Endodermal cell (in vitro differentiated cells): Measurements from ENCODE around the gene GLIS2. TPM values are rescaled to one million over a fixed set of nuclear protein-coding genes. Genes with fewer than 3 reads are reported as not detected.

Experiments used
- DNase-seq: peaks from one replicate; pipeline ENCODE4 v3.0.0-alpha.2; 2017
- H3K27ac ChIP-seq: 2 replicates; pipeline ENCODE4 v1.5.1; 2013; ENCODE audit warnings: mild to moderate bottlenecking, low read depth, low read length, moderate library complexity
- H3K27me3 ChIP-seq: 2 replicates; pipeline ENCODE4 v1.6.1; 2013; ENCODE audit warnings: mild to moderate bottlenecking, low read length, moderate library complexity; ENCODE audit not compliant: insufficient read depth, control insufficient read depth, poor library complexity, severe bottlenecking
- H3K36me3 ChIP-seq: 2 replicates; pipeline ENCODE4 v1.7.0; 2013; ENCODE audit warnings: mild to moderate bottlenecking, low read length, moderate library complexity; ENCODE audit not compliant: control insufficient read depth, insufficient read depth
- H3K4me1 ChIP-seq: one replicate; pipeline ENCODE4 v1.7.0; 2013; ENCODE audit warnings: low read length; ENCODE audit not compliant: control insufficient read depth, insufficient read depth
- H3K4me3 ChIP-seq: 2 replicates; pipeline ENCODE4 v1.5.1; 2013; ENCODE audit warnings: mild to moderate bottlenecking, low read length, moderate library complexity
- H3K9ac ChIP-seq: 2 replicates; pipeline ENCODE4 v1.6.1; 2013; ENCODE audit warnings: mild to moderate bottlenecking, low read length, moderate library complexity; ENCODE audit not compliant: poor library complexity, severe bottlenecking; ENCODE audit errors: extremely low read depth
- H3K9me3 ChIP-seq: 2 replicates; pipeline ENCODE4 v1.6.1; 2013; ENCODE audit warnings: mild to moderate bottlenecking, low read length, moderate library complexity; ENCODE audit not compliant: control insufficient read depth
- H3K27ac Mint-ChIP-seq: 2 replicates; pipeline ENCODE4 v1.8.0; 2020; ENCODE audit warnings: mixed read lengths
- H3K27me3 Mint-ChIP-seq: 2 replicates; pipeline ENCODE4 v1.8.0; 2021; ENCODE audit warnings: mild to moderate bottlenecking, mixed read lengths; ENCODE audit not compliant: insufficient read depth
- H3K36me3 Mint-ChIP-seq: 2 replicates; pipeline ENCODE4 v1.8.0; 2020; ENCODE audit warnings: low read depth, mixed read lengths
- H3K4me1 Mint-ChIP-seq: 2 replicates; pipeline ENCODE4 v1.8.0; 2020; ENCODE audit warnings: mixed read lengths
- H3K4me3 Mint-ChIP-seq: 2 replicates; pipeline ENCODE4 v1.8.0; 2020; ENCODE audit warnings: mild to moderate bottlenecking, moderate library complexity, mixed read lengths
- H3K9me3 Mint-ChIP-seq: 2 replicates; pipeline ENCODE4 v1.8.0; 2020; ENCODE audit warnings: mild to moderate bottlenecking, mixed read lengths
- WGBS, 2 experiments: methylation state at CpG; one replicate each; pipeline versions ENCODE4 v1.1.5 to v1.1.7; 2013; ENCODE audit warnings: missing lambda C conversion rate in 2 of 2, mixed read lengths in 1 of 2; ENCODE audit not compliant: insufficient coverage in 1 of 2, insufficient read length in 1 of 2; 5-methylcytosine and 5-hydroxymethylcytosine counted together
- total RNA-seq, 2 donors: library from RNA; stranded (reverse); fragmentation: NEBNext Ultra II Directional in 1 of 2; extraction: Animal tissue kit (Norgen Biotek cat#: 25700) in 1 of 2; gene quantifications; 2 replicates in 1 of 2; 3 replicates in 1 of 2; pipeline ENCODE4 v1.2.1, GENCODE V29; 2021
- TF ChIP-seq, protein P1 (sequence below): fragments of 200-600 bp; sonication (generic); conservative IDR thresholded peaks from 2 replicates; pipeline ENCODE4 v1.5.0; 2021; ENCODE audit warnings: antibody characterized with exemption, mild to moderate bottlenecking

Gene GLIS2
- total RNA-seq, 2 donors from 2014 or later = 9.1 to 13.2 TPM

DNA sequence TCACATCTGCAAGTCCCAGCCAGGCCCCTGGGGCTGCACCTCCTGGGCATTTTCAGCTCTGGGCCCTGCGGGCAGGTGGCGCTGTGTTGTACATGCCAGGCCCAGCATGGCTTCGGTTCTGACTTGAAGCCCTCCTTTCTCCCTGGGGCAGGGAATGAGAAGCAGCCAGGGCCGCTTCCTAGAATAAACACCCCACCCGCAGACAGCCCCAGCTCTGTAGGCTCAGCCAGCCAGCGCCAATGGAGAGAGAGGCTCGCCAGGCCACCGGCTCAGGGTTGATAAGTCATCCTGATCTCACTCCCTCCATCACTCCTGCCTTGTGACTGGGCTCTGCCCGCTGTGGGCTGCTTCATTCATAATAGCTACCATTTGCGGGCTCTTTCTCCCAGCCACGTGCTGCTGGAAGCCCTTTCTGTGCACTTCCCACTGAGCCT is 6.0 kb upstream of the GLIS2 start:
- TF ChIP-seq, protein P1, sequence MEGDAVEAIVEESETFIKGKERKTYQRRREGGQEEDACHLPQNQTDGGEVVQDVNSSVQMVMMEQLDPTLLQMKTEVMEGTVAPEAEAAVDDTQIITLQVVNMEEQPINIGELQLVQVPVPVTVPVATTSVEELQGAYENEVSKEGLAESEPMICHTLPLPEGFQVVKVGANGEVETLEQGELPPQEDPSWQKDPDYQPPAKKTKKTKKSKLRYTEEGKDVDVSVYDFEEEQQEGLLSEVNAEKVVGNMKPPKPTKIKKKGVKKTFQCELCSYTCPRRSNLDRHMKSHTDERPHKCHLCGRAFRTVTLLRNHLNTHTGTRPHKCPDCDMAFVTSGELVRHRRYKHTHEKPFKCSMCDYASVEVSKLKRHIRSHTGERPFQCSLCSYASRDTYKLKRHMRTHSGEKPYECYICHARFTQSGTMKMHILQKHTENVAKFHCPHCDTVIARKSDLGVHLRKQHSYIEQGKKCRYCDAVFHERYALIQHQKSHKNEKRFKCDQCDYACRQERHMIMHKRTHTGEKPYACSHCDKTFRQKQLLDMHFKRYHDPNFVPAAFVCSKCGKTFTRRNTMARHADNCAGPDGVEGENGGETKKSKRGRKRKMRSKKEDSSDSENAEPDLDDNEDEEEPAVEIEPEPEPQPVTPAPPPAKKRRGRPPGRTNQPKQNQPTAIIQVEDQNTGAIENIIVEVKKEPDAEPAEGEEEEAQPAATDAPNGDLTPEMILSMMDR = peak; percentile 93
- Mint-ChIP-seq H3K4me1 (peaks cover 15% of the 10 kb centered on the region), H3K4me3 (no peak overlapping the region), H3K27ac (peak overlapping the region; percentile 61), H3K27me3 (peaks cover 23% of the 10 kb centered on the region), H3K36me3 (peaks cover 3% of the 10 kb centered on the region), H3K9me3 (no peaks in the 10 kb centered on the region)
- H3K9ac ChIP-seq = no peak overlapping the region
- WGBS, 2 experiments = 21% methylated on average over 8 to 11 of the region's 11 CpGs
- peaks cover 4% of the 10 kb centered on the region for H3K4me1 ChIP-seq
- H3K27ac ChIP-seq = no peak overlapping the region
- no peaks in the 10 kb centered on the region for H3K9me3 ChIP-seq
- DNase-seq = peak; percentile 97
- H3K4me3 ChIP-seq = no peak overlapping the region
- H3K27me3 ChIP-seq = peaks cover 19% of the 10 kb centered on the region
- no peaks in the 10 kb centered on the region for H3K36me3 ChIP-seq

DNA sequence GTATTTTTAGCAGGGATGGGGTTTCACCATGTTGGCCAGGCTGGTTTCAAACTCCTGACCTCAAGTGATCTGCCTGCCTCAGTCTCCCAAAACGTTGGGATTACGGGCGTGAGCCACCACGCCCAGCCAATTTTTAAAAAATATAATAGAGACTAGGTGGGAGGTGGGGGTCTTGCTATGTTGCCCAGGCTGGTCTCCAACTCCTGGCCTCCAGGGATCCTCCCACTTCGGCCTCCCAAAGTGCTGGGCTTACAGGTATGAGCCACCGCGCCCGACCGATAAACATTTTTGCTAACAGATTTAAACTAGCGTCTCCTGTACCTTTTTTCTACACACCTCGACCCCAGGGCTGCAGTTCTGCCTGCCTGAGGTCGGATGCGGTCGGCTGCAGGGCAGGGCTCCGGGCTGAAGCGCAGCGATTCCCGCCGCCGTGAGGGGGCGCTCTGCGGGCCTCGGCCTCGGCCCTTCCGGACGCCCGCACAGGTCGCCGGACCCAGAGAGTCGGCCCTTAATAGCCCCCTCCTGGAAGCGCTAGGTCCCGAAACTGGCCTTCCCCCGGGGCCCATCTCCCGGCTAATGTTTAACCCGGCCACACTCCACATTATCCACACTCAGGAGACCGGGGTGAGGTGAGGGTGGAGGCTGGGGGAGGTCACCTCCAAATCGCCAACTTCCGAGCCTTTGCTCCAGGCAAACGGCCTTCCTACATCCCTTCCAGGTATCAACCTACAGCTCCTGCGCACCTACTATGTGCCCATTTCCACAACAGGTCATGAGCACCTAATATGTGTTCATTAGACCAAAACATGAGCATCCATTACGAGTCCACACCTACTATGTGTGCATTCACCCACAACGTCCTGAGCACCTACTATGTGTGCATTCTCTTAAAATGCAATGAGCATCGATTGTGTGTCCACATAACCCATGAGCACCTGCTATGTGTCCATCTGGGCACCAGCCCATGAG is 2.0 kb upstream of the GLIS2 start:
- peaks cover 21% of the 10 kb centered on the region for H3K27me3 ChIP-seq
- H3K9me3 ChIP-seq = no peaks in the 10 kb centered on the region
- H3K4me3 ChIP-seq = no peak overlapping the region
- no peak overlapping the region for H3K27ac Mint-ChIP-seq
- H3K9me3 Mint-ChIP-seq = no peaks in the 10 kb centered on the region
- H3K27ac ChIP-seq = no peak overlapping the region
- DNase-seq = peak; percentile 93
- H3K36me3 Mint-ChIP-seq = no peaks in the 10 kb centered on the region
- H3K36me3 ChIP-seq = no peaks in the 10 kb centered on the region
- peaks cover 17% of the 10 kb centered on the region for H3K4me1 ChIP-seq
- 17 to 25% methylated on average over 34 to 39 of the region's 43 CpGs for WGBS, 2 experiments
- H3K4me1 Mint-ChIP-seq = peaks cover 11% of the 10 kb centered on the region
- H3K4me3 Mint-ChIP-seq = peak overlapping the region; percentile 62
- no peak overlapping the region for H3K9ac ChIP-seq
- peaks cover 25% of the 10 kb centered on the region for H3K27me3 Mint-ChIP-seq
- TF ChIP-seq, protein P1 = peak; percentile 97

DNA sequence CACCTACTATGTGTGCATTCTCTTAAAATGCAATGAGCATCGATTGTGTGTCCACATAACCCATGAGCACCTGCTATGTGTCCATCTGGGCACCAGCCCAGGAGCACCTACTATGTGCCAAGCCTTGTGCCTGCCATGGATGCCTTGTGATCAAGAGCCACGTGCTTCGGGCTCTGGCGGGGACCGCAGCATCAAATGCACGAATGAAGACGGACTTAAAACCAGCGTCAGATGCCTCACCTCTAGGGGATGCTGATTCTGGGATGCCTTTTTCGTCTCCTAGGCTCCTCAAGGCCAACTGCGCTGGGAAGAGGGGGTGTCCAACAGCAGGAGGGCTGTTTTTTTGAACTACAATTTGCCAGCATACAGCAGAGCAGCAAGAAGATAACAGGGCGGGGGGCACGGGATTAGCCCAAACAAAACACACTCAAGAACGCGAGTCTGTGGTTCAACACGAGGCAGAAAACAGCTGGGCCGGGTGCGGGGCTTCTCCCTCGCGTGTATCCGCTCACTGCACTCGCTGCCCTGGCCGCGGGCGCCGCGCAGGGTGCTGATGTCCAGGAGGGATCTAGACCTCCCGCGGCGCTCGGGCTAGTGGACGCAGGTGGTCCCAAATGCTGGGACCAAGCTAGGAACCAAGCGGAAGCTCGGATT is 1.2 kb upstream of the GLIS2 start:
- H3K36me3 Mint-ChIP-seq = no peaks in the 10 kb centered on the region
- WGBS, 2 experiments = 7% methylated on average over 26 to 33 of the region's 33 CpGs
- H3K4me1 Mint-ChIP-seq = peaks cover 11% of the 10 kb centered on the region
- peak overlapping the region; percentile 35 for H3K27ac Mint-ChIP-seq
- no peaks in the 10 kb centered on the region for H3K36me3 ChIP-seq
- no peaks in the 10 kb centered on the region for H3K9me3 Mint-ChIP-seq
- H3K4me3 Mint-ChIP-seq = peak overlapping the region; percentile 62
- H3K4me3 ChIP-seq = peak overlapping the region; percentile 73
- peaks cover 25% of the 10 kb centered on the region for H3K27me3 Mint-ChIP-seq
- DNase-seq = peak; percentile 78
- H3K9ac ChIP-seq = peak overlapping the region; percentile 20
- H3K27me3 ChIP-seq = peaks cover 21% of the 10 kb centered on the region
- peak overlapping the region; percentile 41 for H3K27ac ChIP-seq
- TF ChIP-seq, protein P1 = no peak
- H3K9me3 ChIP-seq = no peaks in the 10 kb centered on the region
- peaks cover 17% of the 10 kb centered on the region for H3K4me1 ChIP-seq
